ENCODE measurements around the gene NUDT5.

GRCh38 chr10:12164085-12164484 lies 31.6 kb downstream of the NUDT5 start:
- TF ChIP-seq GATA2 (IDR thresholded peaks at IDR 0.05; ENCODE audit: low read depth, low read length) (no peak), GATA3 (IDR thresholded peaks at IDR 0.05; ENCODE audit: low read depth, low read length) (no peak)
